GM12878 (cell line): ENCODE measurements around the gene INHA.

Experiments used
- ATF3 ChIP-seq: IDR thresholded peaks from 2 replicates; pipeline ENCODE4 v1.6.1; 2011; ENCODE audit warnings: low read depth, mild to moderate bottlenecking, low read length, moderate library complexity, borderline replicate concordance; ENCODE audit errors: extremely low read depth
- CTCF ChIP-seq, 3 experiments: IDR thresholded peaks in 2 of 3; conservative IDR thresholded peaks in 1 of 3; 2 replicates each; pipeline ENCODE4 v1.5.1; 2011; ENCODE audit warnings: low read depth in 3 of 3, low read length in 3 of 3, mild to moderate bottlenecking in 3 of 3, control low read depth in 2 of 3, moderate library complexity in 2 of 3, inconsistent platforms in 1 of 3, mixed read lengths in 1 of 3; ENCODE audit not compliant: control insufficient read depth in 2 of 3, insufficient read depth in 1 of 3; ENCODE audit errors: extremely low read depth in 1 of 3
- IKZF2 ChIP-seq, 2 experiments: fragments of 450-650 bp; IDR thresholded peaks; 2 replicates each; pipeline ENCODE4 v1.6.1; 2017; ENCODE audit warnings: mild to moderate bottlenecking in 2 of 2, moderate library complexity in 2 of 2
- ZNF207 ChIP-seq: fragments of 450-650 bp; IDR thresholded peaks from 2 replicates; pipeline ENCODE4 v1.6.1; 2014; ENCODE audit warnings: antibody characterized with exemption, mild to moderate bottlenecking, borderline replicate concordance

- TF ChIP-seq IKZF2 (IDR thresholded peaks at IDR 0.05), result no peak
- no peak for TF ChIP-seq ZNF207
- no peak for TF ChIP-seq CTCF (IDR thresholded peaks at IDR 0.05 in 2 of 3, conservative IDR thresholded peaks at IDR 0.05 in 1 of 3; ENCODE audit: control insufficient read depth in 2 of 3, extremely low read depth in 1 of 3, insufficient read depth in 1 of 3, low read depth in 3 of 3, low read length in 3 of 3)
- TF ChIP-seq ATF3, result no peak
Observed at GRCh38 chr2:219570194-219570923, 1.8 kb upstream of the INHA start.
